HepG2 (cell line): ENCODE results near the gene IPPK. TPM values are rescaled to one million over a fixed set of nuclear protein-coding genes. Genes with fewer than 3 reads are reported as not detected.

Source experiments
- ATAC-seq: fragments of 200-7000 bp; cut with Tn5 transposase; 3 replicates; pipeline ENCODE4 v1.9.1; 2020; ENCODE audit warnings: mild to moderate bottlenecking, moderate library complexity
- BruUV-seq: library from RNA; stranded (reverse); fragments of 400-500 nt; replicated peaks from 2 replicates; lab custom pipeline; 2021; lab: Mats Ljungman, UMichigan
- CTCF ChIA-PET: fragments of 300-600 bp; formaldehyde crosslinking; extraction: SDS; loops from one replicate; lab custom pipeline; 2021; ENCODE audit warnings: low total read pairs, inconsistent platforms, low intra/inter-chr PET ratio; lab: Yijun Ruan, JAX
- POLR2A ChIA-PET: fragments of 350-600 bp; sonication (Branson Sonifier 250); formaldehyde crosslinking; loops from one replicate; lab custom pipeline; 2020; ENCODE audit warnings: antibody characterized with exemption, inconsistent platforms; lab: Yijun Ruan, JAX
- DNase-seq: peaks from one replicate; pipeline ENCODE4 v3.0.0-alpha.2; 2015; ENCODE audit warnings: low spot score
- FAIRE-seq: peaks from 3 replicates; lab custom pipeline; 2011; peaks lifted over from hg19 to GRCh38; lab: Jason Lieb, UNC
- H2AFZ ChIP-seq: one replicate; pipeline ENCODE4 v1.6.1; 2011; ENCODE audit warnings: low read length, inconsistent platforms
- H3K27ac ChIP-seq: fragments of 300-600 bp; 3 replicates; pipeline ENCODE4 v1.8.0; 2011; ENCODE audit warnings: mixed run types, mild to moderate bottlenecking, mixed read lengths, low read length, inconsistent platforms; ENCODE audit not compliant: insufficient read depth; ENCODE audit errors: extremely low read length
- H3K27me3 ChIP-seq, 2 experiments: fragments of 200-600 bp in 1 of 2; 2 replicates in 1 of 2; 3 replicates in 1 of 2; pipeline versions ENCODE4 v1.6.0 to v1.8.0; 2011; ENCODE audit warnings: low read length in 2 of 2, mild to moderate bottlenecking in 2 of 2, moderate library complexity in 2 of 2, inconsistent platforms in 1 of 2; ENCODE audit not compliant: insufficient read depth in 2 of 2, control insufficient read depth in 1 of 2
- H3K36me3 ChIP-seq, 2 experiments: fragments of 200-600 bp in 1 of 2; replicated peaks in 1 of 2; 2 replicates in 1 of 2; 3 replicates in 1 of 2; pipeline versions ENCODE4 v1.5.1 to v1.8.0; 2011; ENCODE audit warnings: low read length in 2 of 2, inconsistent platforms in 1 of 2; ENCODE audit not compliant: insufficient read depth in 2 of 2, control insufficient read depth in 1 of 2
- H3K4me1 ChIP-seq: 2 replicates; pipeline ENCODE4 v1.5.1; 2012; ENCODE audit warnings: low read length, inconsistent platforms; ENCODE audit not compliant: insufficient read depth
- H3K4me2 ChIP-seq: 2 replicates; pipeline ENCODE4 v1.6.0; 2011; ENCODE audit warnings: low read depth, low read length, inconsistent platforms
- H3K4me3 ChIP-seq, 3 experiments: fragments of 200-600 bp in 1 of 3; sonication (generic), shearing (Covaris generic) in 1 of 3; replicated peaks in 1 of 3; 2 replicates each; pipeline ENCODE4 v1.5.1; 2011 to 2016; ENCODE audit warnings: low read length in 3 of 3, inconsistent platforms in 2 of 3, low read depth in 2 of 3, mild to moderate bottlenecking in 2 of 3, control low read depth in 1 of 3, mixed read lengths in 1 of 3; ENCODE audit not compliant: insufficient read depth in 1 of 3
- H3K79me2 ChIP-seq: one replicate; pipeline ENCODE4 v1.6.1; 2011; ENCODE audit warnings: low read length, inconsistent platforms; ENCODE audit not compliant: insufficient read depth
- H3K9ac ChIP-seq: 2 replicates; pipeline ENCODE4 v1.6.0; 2011; ENCODE audit warnings: mild to moderate bottlenecking, low read depth, low read length, inconsistent platforms; ENCODE audit not compliant: insufficient read depth
- H3K9me3 ChIP-seq: 2 replicates; pipeline ENCODE4 v1.5.1; 2012; ENCODE audit warnings: mild to moderate bottlenecking, low read length
- H4K20me1 ChIP-seq: 2 replicates; pipeline ENCODE4 v1.6.0; 2011; ENCODE audit warnings: inconsistent platforms, mild to moderate bottlenecking, low read length, moderate library complexity; ENCODE audit not compliant: insufficient read depth
- DR1 ChIP-seq: sonication (generic); formaldehyde crosslinking; IDR thresholded peaks from 2 replicates; pipeline ENCODE4 v1.8.0; 2021; ENCODE audit warnings: mild to moderate bottlenecking, missing genetic modification reagents, inconsistent platforms
- EP300 ChIP-seq, 3 experiments: sonication (generic) in 1 of 3; formaldehyde crosslinking in 1 of 3; IDR thresholded peaks; 2 replicates each; pipeline versions ENCODE4 v1.5.1 to v1.6.1; 2011 to 2020; ENCODE audit warnings: low read depth in 2 of 3, low read length in 2 of 3, borderline replicate concordance in 1 of 3, improper control_type of control experiment in 1 of 3, mild to moderate bottlenecking in 1 of 3, missing genetic modification reagents in 1 of 3, moderate library complexity in 1 of 3
- GATA4 ChIP-seq: sonication (generic); IDR thresholded peaks from 2 replicates; pipeline ENCODE4 v1.6.1; 2016; ENCODE audit warnings: antibody characterized with exemption, low read depth, borderline replicate concordance
- GLI4 ChIP-seq: sonication (generic); formaldehyde crosslinking; IDR thresholded peaks from 2 replicates; pipeline ENCODE4 v1.5.1; 2020; ENCODE audit warnings: missing genetic modification reagents, mild to moderate bottlenecking, moderate library complexity, borderline replicate concordance
- SOX13 ChIP-seq, 3 experiments: fragments of 450-650 bp in 1 of 3; sonication (generic) in 1 of 3; formaldehyde crosslinking in 1 of 3; IDR thresholded peaks in 2 of 3; conservative IDR thresholded peaks in 1 of 3; 2 replicates each; pipeline versions ENCODE4 v1.5.0 to v1.6.1; 2016 to 2020; ENCODE audit warnings: antibody characterized with exemption in 1 of 3, mild to moderate bottlenecking in 1 of 3, missing compliant biosample characterization in 1 of 3, missing genetic modification reagents in 1 of 3, moderate library complexity in 1 of 3
- ZC3H4 ChIP-seq: sonication (generic); formaldehyde crosslinking; IDR thresholded peaks from 2 replicates; pipeline ENCODE4 v1.4.0; 2020; ENCODE audit warnings: missing genetic modification reagents, borderline replicate concordance
- ZNF180 ChIP-seq: sonication (generic); formaldehyde crosslinking; IDR thresholded peaks from 2 replicates; pipeline ENCODE4 v1.4.0; 2020; ENCODE audit warnings: low read depth, missing genetic modification reagents, borderline replicate concordance
- ZNF431 ChIP-seq: sonication (generic); formaldehyde crosslinking; IDR thresholded peaks from 2 replicates; pipeline ENCODE4 v1.9.0; 2022; ENCODE audit warnings: missing genetic modification reagents, low read depth, mild to moderate bottlenecking, borderline replicate concordance
- ZNF451 ChIP-seq: sonication (generic); formaldehyde crosslinking; IDR thresholded peaks from 2 replicates; pipeline ENCODE4 v1.5.0; 2020; ENCODE audit warnings: mild to moderate bottlenecking, missing genetic modification reagents
- WGBS: methylation state at CpG from one replicate; pipeline ENCODE4 v1.1.6; 2017; ENCODE audit warnings: low lambda C conversion rate; 5-methylcytosine and 5-hydroxymethylcytosine counted together
- in situ Hi-C: cut with HindIII; loops from 2 replicates; pipeline ENCODE4 v1.10.0; 2017; ENCODE audit warnings: low pct_unique_long_range_greater_than_20kb; ENCODE audit not compliant: extremely low pct_ligation_motif_present
- intact Hi-C: fragments of 100-400 bp; cut with micrococcal nuclease; formaldehyde crosslinking; loops from one replicate; pipeline ENCODE4 v1.10.0; 2022; ENCODE audit not compliant: unreplicated experiment
- polyA plus RNA-seq, 8 experiments: library from polyadenylated mRNA; depleted of rRNA in 3 of 8; stranded (reverse) in 7 of 8; unstranded in 1 of 8; fragments of >200 nt; fragmentation: Illumina TruSeq in 4 of 8; extraction: Trizol in 4 of 8; gene quantifications; 2 replicates each; pipeline versions ENCODE4 v1.2.1 to v1.2.3, GENCODE V29; 2011 to 2016; ENCODE audit warnings: low read depth in 4 of 8, missing spikeins in 1 of 8, mixed read lengths in 1 of 8; ENCODE audit not compliant: insufficient read depth in 1 of 8
- total RNA-seq, 5 experiments: library from RNA; depleted of rRNA; stranded (reverse); fragments of >200 nt; fragmentation: Illumina TruSeq; extraction: Trizol; gene quantifications; 2 replicates each; pipeline ENCODE4 v1.2.3, GENCODE V29; 2016; ENCODE audit warnings: low read depth in 1 of 5
- TF ChIP-seq, protein P1 (sequence below): sonication (generic); formaldehyde crosslinking; IDR thresholded peaks from 2 replicates; pipeline ENCODE4 v1.4.0; 2020; ENCODE audit warnings: mild to moderate bottlenecking, missing genetic modification reagents
- TF ChIP-seq, protein P2 (sequence below): sonication (generic); formaldehyde crosslinking; IDR thresholded peaks from 2 replicates; pipeline ENCODE4 v1.4.0; 2020; ENCODE audit warnings: missing genetic modification reagents

Gene IPPK
- total and polyA plus RNA-seq, 2 of the 13 experiments (the other 11 are each of a cell fraction or from before 2014, with no cell fraction given), result 9.9 to 14.1 TPM

DNA sequence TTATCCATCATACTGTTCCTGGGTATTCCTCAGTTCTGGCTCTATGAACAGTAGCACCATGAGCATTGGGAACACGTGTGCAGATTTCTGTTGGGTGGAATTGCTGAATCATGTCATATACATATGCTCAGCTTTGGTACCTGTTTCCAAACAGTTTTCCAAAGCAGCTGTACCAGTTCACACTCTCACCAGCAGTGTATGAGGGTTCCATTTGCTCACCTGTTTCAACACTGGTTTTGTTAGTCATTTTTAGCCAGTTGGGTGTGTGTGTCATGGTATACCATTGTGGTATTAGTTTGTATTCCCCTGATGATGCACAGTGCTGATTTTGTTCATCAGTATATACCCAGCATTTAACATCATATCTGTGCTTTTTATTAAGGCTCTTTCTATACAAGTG is 77.4 kb downstream of the IPPK start:
- no TSS peak for BruUV-seq
- intact Hi-C loops, result no loop called here
- no peak overlapping the region for H3K4me2 ChIP-seq
- no peak for TF ChIP-seq EP300 (IDR thresholded peaks at IDR 0.05; ENCODE audit: low read depth in 2 of 2, low read length in 2 of 2)
- no peak for TF ChIP-seq EP300 (CRISPR knock-in tag; IDR thresholded peaks at IDR 0.05; ENCODE audit: borderline replicate concordance)
- TF ChIP-seq, protein P1, sequence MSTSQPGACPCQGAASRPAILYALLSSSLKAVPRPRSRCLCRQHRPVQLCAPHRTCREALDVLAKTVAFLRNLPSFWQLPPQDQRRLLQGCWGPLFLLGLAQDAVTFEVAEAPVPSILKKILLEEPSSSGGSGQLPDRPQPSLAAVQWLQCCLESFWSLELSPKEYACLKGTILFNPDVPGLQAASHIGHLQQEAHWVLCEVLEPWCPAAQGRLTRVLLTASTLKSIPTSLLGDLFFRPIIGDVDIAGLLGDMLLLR, result no peak
- no peak for TF ChIP-seq DR1 (CRISPR knock-in tag)
- TF ChIP-seq ZNF451 (CRISPR knock-in tag), result no peak
- TF ChIP-seq ZNF180 (CRISPR knock-in tag), result no peak
- no peak for TF ChIP-seq ZNF431 (CRISPR knock-in tag)
- no peak for TF ChIP-seq ZC3H4
- no peak for TF ChIP-seq GATA4
- TF ChIP-seq SOX13 (IDR thresholded peaks at IDR 0.05), result no peak
- no peak for TF ChIP-seq SOX13 (CRISPR knock-in tag; conservative IDR thresholded peaks at IDR 0.05 in 1 of 2, IDR thresholded peaks at IDR 0.05 in 1 of 2)
- TF ChIP-seq GLI4 (CRISPR knock-in tag), result no peak
- TF ChIP-seq, protein P2, sequence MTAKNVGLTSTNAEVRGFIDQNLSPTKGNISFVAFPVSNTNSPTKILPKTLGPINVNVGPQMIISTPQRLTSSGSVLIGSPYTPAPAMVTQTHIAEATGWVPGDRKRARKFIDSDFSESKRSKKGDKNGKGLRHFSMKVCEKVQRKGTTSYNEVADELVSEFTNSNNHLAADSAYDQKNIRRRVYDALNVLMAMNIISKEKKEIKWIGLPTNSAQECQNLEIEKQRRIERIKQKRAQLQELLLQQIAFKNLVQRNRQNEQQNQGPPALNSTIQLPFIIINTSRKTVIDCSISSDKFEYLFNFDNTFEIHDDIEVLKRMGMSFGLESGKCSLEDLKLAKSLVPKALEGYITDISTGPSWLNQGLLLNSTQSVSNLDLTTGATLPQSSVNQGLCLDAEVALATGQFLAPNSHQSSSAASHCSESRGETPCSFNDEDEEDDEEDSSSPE (CRISPR knock-in tag), result no peak
- TF ChIP-seq, all 625 proteins: peak for 0
- in situ Hi-C loops, result no loop called here
- H2AFZ ChIP-seq, result no peak overlapping the region
- no peak overlapping the region for H3K4me3 ChIP-seq
- ATAC-seq (no peak), FAIRE-seq (no peak), DNase-seq (no peak)
- no peaks in the 10 kb centered on the region for H3K9me3 ChIP-seq
- CTCF ChIA-PET, result no interaction called here
- no peak overlapping the region for H3K27ac ChIP-seq
- no peak overlapping the region for H3K9ac ChIP-seq
- WGBS, result 88% methylated on average over 1 of the region's 1 CpG
- POLR2A ChIA-PET, result no interaction called here
- no peaks in the 10 kb centered on the region for H4K20me1 ChIP-seq
- H3K36me3 ChIP-seq, result no peaks in the 10 kb centered on the region
- peaks cover 9% of the 10 kb centered on the region for H3K4me1 ChIP-seq
- H3K27me3 ChIP-seq, result no peaks in the 10 kb centered on the region
- H3K79me2 ChIP-seq, result no peaks in the 10 kb centered on the region
